Cardiac ventricle fibroblast (primary cell): ENCODE measurements around the gene SLC25A4. TPM values are rescaled to one million over a fixed set of nuclear protein-coding genes. Genes with fewer than 3 reads are reported as not detected.

ENCODE experiments used
- total RNA-seq: library from RNA; depleted of rRNA; stranded (reverse); fragments of >200 nt; gene quantifications from 2 replicates; pipeline ENCODE4 v1.2.3, GENCODE V29; 2015

Gene SLC25A4
- 4.2 and 7.7 TPM in 2 replicates for total RNA-seq

GRCh38 chr4:185142912-185143600, at the start of gene SLC25A4:
TSS of gene SLC25A4 (plus strand) at chr4:185143266. CDS start at chr4:185143373, 107 bp downstream.

Other genes starting within 250 kb of the SLC25A4 start
- not detected in 2 replicates for gene HELT, start 124.8 kb upstream of the SLC25A4 start, total RNA-seq
- 24.8 and 29.1 TPM in 2 replicates for gene CFAP97, start 60.7 kb downstream of the SLC25A4 start, total RNA-seq
- 11.4 and 11.8 TPM in 2 replicates for gene SNX25, start 66.3 kb downstream of the SLC25A4 start, total RNA-seq